T follicular helper cell (primary cell): ENCODE results near the gene AP2B1.
"Not testable (repeated sequence)": the region's sequence is repeated elsewhere in the genome, so short reads cannot be mapped to it uniquely, and the experiment has no call there.

Experiments
- DNase-seq: peaks from one replicate; pipeline ENCODE4 v3.0.0-alpha.2; 2020; ENCODE audit warnings: low read depth

Gene AP2B1

GRCh38 chr17:35748979-35749378 is 161.9 kb downstream of the AP2B1 start:
- DNase-seq: no peak

GRCh38 chr17:35749560-35750412 is 162.7 kb downstream of the AP2B1 start:
- DNase-seq: no peak

- no peak for DNase-seq
Observed at GRCh38 chr17:35750526-35751395, 163.6 kb downstream of the AP2B1 start.

- not testable (repeated sequence) for DNase-seq
Observed at GRCh38 chr17:35751541-35751940, 164.4 kb downstream of the AP2B1 start.

- DNase-seq: no peak
Observed at GRCh38 chr17:35752471-35752870, 165.3 kb downstream of the AP2B1 start.

GRCh38 chr17:35752945-35753764 is 166.0 kb downstream of the AP2B1 start, which contains the start of gene GAS2L2:
Gene GAS2L2 (minus strand): TSS chr17:35753239. CDS start chr17:35752850, 389 bp downstream.
- no peak for DNase-seq

GRCh38 chr17:35757243-35757642 is 170.1 kb downstream of the AP2B1 start:
- DNase-seq: no peak

- no peak for DNase-seq
Observed at GRCh38 chr17:35760587-35760986, 173.5 kb downstream of the AP2B1 start, which contains the start of gene C17orf50. Gene C17orf50 (plus strand): TSS chr17:35760887. CDS start chr17:35760942, 55 bp downstream.

GRCh38 chr17:35761601-35762000 is 174.5 kb downstream of the AP2B1 start:
- no peak for DNase-seq

- no peak for DNase-seq
Observed at GRCh38 chr17:35763767-35764122, 176.6 kb downstream of the AP2B1 start.

- DNase-seq: peak; percentile 66
Observed at GRCh38 chr17:35764123-35764991, 177.2 kb downstream of the AP2B1 start.

- no peak for DNase-seq
Observed at GRCh38 chr17:35765086-35765710, 178.1 kb downstream of the AP2B1 start.

- no peak for DNase-seq
Observed at GRCh38 chr17:35765756-35766488, 178.8 kb downstream of the AP2B1 start.

- no peak for DNase-seq
Observed at GRCh38 chr17:35766489-35766877, 179.4 kb downstream of the AP2B1 start.

GRCh38 chr17:35766903-35767510 is 179.9 kb downstream of the AP2B1 start:
- DNase-seq: peak; percentile 20

GRCh38 chr17:35768797-35769196 is 181.7 kb downstream of the AP2B1 start:
- DNase-seq: no peak

GRCh38 chr17:35769895-35770486 is 182.9 kb downstream of the AP2B1 start:
- no peak for DNase-seq

GRCh38 chr17:35773129-35773528 is 186.0 kb downstream of the AP2B1 start:
- no peak for DNase-seq
